Parathyroid adenoma (tissue), 2 donors: ENCODE data around the gene TMEFF1.
A peak's percentile ranks its signal among the peaks of the same experiment; 100 is the strongest.

ENCODE experiments used
- H2AFZ ChIP-seq: fragments of 300-600 bp; sonication (generic); one replicate; pipeline ENCODE4 v1.7.0; 2017; ENCODE audit warnings: antibody characterized with exemption, mild to moderate bottlenecking
- H3K27ac ChIP-seq: fragments of 300-600 bp; sonication (generic); one replicate; pipeline ENCODE4 v1.7.0; 2017
- H3K27me3 ChIP-seq: fragments of 300-600 bp; sonication (generic); one replicate; pipeline ENCODE4 v1.7.0; 2017; ENCODE audit warnings: low read length; ENCODE audit not compliant: control insufficient read depth, insufficient read depth
- H3K36me3 ChIP-seq: fragments of 300-600 bp; sonication (generic); one replicate; pipeline ENCODE4 v1.7.0; 2017; ENCODE audit warnings: low read length; ENCODE audit not compliant: control insufficient read depth, insufficient read depth
- H3K4me1 ChIP-seq: fragments of 300-600 bp; sonication (generic); one replicate; pipeline ENCODE4 v1.7.0; 2017; ENCODE audit warnings: control low read depth
- H3K4me2 ChIP-seq: fragments of 300-600 bp; sonication (generic); one replicate; pipeline ENCODE4 v1.7.0; 2017; ENCODE audit warnings: low read length
- H3K4me3 ChIP-seq: fragments of 300-600 bp; sonication (generic); one replicate; pipeline ENCODE4 v1.7.0; 2017; ENCODE audit warnings: low read depth, low read length
- H3K79me2 ChIP-seq: fragments of 300-600 bp; sonication (generic); one replicate; pipeline ENCODE4 v1.7.0; 2017; ENCODE audit warnings: control low read depth
- H3K9ac ChIP-seq: fragments of 300-600 bp; sonication (generic); one replicate; pipeline ENCODE4 v1.7.0; 2017; ENCODE audit warnings: mild to moderate bottlenecking
- H3K9me3 ChIP-seq: fragments of 300-600 bp; sonication (generic); one replicate; pipeline ENCODE4 v1.7.0; 2017; ENCODE audit warnings: low read length; ENCODE audit not compliant: control insufficient read depth
- TF ChIP-seq, protein P1 (sequence below): fragments of 300-600 bp; sonication (generic); IDR thresholded peaks from one replicate; pipeline ENCODE4 v1.7.0; 2017; ENCODE audit warnings: antibody characterized with exemption, mild to moderate bottlenecking
- donor health status: primary hyperparathyroidism.

The TMEFF1 gene

GRCh38 chr9:100466829-100467221, 6.1 kb upstream of the TMEFF1 start:
- Histone ChIP-seq H3K4me2 (no peak overlapping the region), H3K9me3 (no peaks in the 10 kb centered on the region), H3K4me1 (no peaks in the 10 kb centered on the region), H3K27me3 (no peaks in the 10 kb centered on the region), H2AFZ (no peak overlapping the region), H3K36me3 (no peaks in the 10 kb centered on the region), H3K27ac (no peak overlapping the region), H3K4me3 (no peak overlapping the region), H3K79me2 (no peaks in the 10 kb centered on the region), H3K9ac (no peak overlapping the region)
- TF ChIP-seq, protein P1, sequence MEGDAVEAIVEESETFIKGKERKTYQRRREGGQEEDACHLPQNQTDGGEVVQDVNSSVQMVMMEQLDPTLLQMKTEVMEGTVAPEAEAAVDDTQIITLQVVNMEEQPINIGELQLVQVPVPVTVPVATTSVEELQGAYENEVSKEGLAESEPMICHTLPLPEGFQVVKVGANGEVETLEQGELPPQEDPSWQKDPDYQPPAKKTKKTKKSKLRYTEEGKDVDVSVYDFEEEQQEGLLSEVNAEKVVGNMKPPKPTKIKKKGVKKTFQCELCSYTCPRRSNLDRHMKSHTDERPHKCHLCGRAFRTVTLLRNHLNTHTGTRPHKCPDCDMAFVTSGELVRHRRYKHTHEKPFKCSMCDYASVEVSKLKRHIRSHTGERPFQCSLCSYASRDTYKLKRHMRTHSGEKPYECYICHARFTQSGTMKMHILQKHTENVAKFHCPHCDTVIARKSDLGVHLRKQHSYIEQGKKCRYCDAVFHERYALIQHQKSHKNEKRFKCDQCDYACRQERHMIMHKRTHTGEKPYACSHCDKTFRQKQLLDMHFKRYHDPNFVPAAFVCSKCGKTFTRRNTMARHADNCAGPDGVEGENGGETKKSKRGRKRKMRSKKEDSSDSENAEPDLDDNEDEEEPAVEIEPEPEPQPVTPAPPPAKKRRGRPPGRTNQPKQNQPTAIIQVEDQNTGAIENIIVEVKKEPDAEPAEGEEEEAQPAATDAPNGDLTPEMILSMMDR, result no peak

- H3K9me3 ChIP-seq, result no peaks in the 10 kb centered on the region
- TF ChIP-seq, protein P1, result no peak
- H3K36me3 ChIP-seq, result no peaks in the 10 kb centered on the region
- no peak overlapping the region for H3K4me3 ChIP-seq
- no peak overlapping the region for H2AFZ ChIP-seq
- H3K79me2 ChIP-seq, result no peaks in the 10 kb centered on the region
- no peaks in the 10 kb centered on the region for H3K4me1 ChIP-seq
- no peak overlapping the region for H3K4me2 ChIP-seq
- H3K9ac ChIP-seq, result no peak overlapping the region
- H3K27ac ChIP-seq, result no peak overlapping the region
- H3K27me3 ChIP-seq, result no peaks in the 10 kb centered on the region
Observed at GRCh38 chr9:100468041-100468440, 4.9 kb upstream of the TMEFF1 start.

- Histone ChIP-seq H3K9me3 (no peaks in the 10 kb centered on the region), H3K4me2 (no peak overlapping the region), H3K27me3 (no peaks in the 10 kb centered on the region), H3K27ac (no peak overlapping the region), H3K36me3 (no peaks in the 10 kb centered on the region), H3K9ac (no peak overlapping the region), H3K79me2 (no peaks in the 10 kb centered on the region), H3K4me1 (no peaks in the 10 kb centered on the region), H2AFZ (peak overlapping the region; percentile 53), H3K4me3 (no peak overlapping the region)
- TF ChIP-seq, protein P1, result no peak
Observed at GRCh38 chr9:100472268-100472667, 681 bp upstream of the TMEFF1 start.

GRCh38 chr9:100473276-100474081, 530 bp downstream of the TMEFF1 start:
- H3K79me2 ChIP-seq, result no peaks in the 10 kb centered on the region
- H3K4me2 ChIP-seq, result peak overlapping the region; percentile 75
- no peaks in the 10 kb centered on the region for H3K4me1 ChIP-seq
- no peaks in the 10 kb centered on the region for H3K27me3 ChIP-seq
- H3K27ac ChIP-seq, result no peak overlapping the region
- peak overlapping the region; percentile 65 for H2AFZ ChIP-seq
- H3K9ac ChIP-seq, result no peak overlapping the region
- TF ChIP-seq, protein P1, result no peak
- no peaks in the 10 kb centered on the region for H3K9me3 ChIP-seq
- H3K36me3 ChIP-seq, result no peaks in the 10 kb centered on the region
- H3K4me3 ChIP-seq, result peak overlapping the region; percentile 40
